Measurements from ENCODE around the gene NRSN1.
"Not testable (repeated sequence)": the region's sequence is repeated elsewhere in the genome, so short reads cannot be mapped to it uniquely, and the experiment has no call there.

The NRSN1 gene, protein sequence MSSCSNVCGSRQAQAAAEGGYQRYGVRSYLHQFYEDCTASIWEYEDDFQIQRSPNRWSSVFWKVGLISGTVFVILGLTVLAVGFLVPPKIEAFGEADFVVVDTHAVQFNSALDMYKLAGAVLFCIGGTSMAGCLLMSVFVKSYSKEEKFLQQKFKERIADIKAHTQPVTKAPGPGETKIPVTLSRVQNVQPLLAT

DNA sequence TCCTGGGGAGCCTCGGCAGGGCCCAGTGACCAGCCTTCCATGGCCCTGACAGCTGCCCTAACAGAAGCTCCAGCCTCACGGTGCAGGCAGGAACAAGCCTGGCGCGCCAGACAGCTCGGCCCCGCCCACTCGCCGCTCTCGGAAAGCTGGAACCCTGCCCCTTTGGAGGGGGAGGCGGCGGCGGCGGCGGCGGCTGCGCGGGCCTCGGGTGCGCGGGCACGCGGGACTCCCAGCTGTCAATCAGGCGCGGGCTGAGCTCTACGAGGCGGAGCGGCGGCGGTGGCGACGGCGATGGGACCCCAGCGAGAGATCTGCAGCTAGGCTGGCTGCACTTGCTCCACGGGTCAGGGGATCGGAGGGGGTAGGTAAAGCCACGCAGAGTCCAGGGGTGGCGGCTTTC lies at the start of gene NRSN1:
Gene NRSN1 (plus strand): TSS at position 236 of the 400 bp plus-strand sequence. CDS start 8,113 bp downstream, outside the sequence.
- peak; percentile 31 for DNase-seq

DNA sequence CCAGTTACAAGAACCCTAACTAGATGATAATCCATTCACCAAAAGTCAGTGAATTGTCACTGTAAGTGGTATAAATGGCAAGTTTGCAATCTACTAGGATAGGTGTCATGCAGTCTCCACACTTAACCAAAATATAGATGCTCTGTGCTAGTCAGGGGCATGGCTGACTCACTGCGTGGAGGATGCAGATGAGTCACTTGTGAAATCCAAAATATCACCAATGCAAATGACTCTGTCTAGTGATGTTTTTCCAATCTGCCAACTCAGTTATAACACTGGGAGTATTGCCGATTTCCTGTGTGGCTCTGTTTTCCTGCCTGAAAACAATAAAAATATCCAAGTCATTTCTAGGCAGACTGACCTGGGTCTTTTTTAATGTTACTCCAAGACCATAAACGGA lies 47.8 kb upstream of the NRSN1 start:
- DNase-seq = no peak

DNA sequence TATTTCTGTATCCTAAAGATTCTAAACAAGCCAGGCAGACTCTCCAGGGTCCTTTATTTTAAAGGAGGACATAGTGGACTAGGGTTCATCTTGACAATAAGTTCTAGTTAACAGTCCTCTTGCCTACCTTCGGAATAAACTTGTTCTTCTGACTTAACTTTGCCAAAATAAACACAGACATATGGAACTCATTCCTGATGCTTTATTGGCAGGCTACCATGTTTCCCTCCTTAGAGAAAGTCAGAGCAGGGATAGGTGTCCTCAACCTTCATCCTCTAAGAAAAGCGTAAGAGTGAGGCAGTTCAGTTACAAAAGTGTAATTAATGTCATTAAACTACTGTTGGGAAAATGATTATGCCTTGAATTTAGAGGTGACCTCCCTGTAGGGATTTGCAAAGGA lies 46.9 kb upstream of the NRSN1 start:
- no peak for DNase-seq

DNA sequence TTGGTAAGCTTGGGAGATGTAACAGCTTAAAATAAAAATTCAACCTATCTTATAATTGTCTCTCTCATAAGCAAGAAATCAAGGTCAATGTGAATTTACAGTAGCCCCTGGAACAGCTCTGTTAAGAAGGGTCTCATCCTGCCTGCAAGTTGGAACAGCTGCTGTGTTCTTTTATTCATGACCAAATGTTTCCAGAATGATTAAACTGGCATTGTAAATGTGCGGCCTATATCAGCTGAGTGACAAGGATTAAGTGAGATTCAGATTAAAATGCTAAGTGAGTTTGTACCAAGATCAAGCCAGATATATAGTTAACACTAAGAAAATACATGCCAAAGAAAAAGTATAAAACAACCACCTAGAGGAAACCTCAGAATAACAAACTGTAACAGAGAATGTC lies 45.3 kb upstream of the NRSN1 start:
- DNase-seq = no peak

DNA sequence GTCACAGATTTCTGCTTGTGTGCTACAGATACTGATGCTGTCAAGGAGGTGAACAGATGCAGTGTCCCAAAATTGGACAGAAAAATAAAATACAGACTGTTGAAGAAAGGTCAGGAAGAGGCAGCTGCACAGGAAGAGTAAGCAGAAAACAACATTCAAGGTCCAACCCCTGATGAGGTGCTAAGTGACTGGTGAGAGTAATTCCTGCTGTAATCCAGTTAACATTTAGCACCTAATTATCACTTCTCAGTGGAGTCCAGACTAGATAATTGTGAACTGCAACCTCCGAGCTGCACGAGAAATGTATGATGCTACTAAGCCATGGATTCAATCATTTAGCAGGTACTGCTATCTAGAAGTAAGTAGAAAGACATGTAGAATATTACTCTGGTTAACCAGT lies 36.3 kb upstream of the NRSN1 start:
- no peak for DNase-seq

- no peak for DNase-seq
These were observed 33.6 kb upstream of the NRSN1 start for GRCh38 chr6:24092407-24092806.

GRCh38 chr6:24093381-24093780 lies 32.6 kb upstream of the NRSN1 start:
- no peak for DNase-seq

DNA sequence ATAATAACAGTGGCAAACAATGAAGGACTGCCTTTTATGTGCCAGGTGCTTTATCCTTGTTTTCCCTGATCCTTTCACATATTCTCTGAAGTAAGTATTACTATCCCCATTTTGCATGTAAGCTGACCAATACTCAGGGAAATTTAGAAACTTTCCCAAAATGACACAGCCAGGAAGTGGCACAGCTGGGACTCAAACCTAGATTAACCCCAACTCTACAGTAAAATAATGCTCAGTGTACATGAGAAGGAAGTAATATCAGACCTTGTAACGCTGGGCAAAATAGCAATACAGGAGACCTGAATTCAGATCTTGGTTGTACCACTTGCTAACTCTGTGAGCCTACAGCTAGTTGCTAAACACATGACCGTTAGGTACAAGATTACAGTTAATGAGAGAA lies 26.8 kb upstream of the NRSN1 start:
- no peak for DNase-seq

DNA sequence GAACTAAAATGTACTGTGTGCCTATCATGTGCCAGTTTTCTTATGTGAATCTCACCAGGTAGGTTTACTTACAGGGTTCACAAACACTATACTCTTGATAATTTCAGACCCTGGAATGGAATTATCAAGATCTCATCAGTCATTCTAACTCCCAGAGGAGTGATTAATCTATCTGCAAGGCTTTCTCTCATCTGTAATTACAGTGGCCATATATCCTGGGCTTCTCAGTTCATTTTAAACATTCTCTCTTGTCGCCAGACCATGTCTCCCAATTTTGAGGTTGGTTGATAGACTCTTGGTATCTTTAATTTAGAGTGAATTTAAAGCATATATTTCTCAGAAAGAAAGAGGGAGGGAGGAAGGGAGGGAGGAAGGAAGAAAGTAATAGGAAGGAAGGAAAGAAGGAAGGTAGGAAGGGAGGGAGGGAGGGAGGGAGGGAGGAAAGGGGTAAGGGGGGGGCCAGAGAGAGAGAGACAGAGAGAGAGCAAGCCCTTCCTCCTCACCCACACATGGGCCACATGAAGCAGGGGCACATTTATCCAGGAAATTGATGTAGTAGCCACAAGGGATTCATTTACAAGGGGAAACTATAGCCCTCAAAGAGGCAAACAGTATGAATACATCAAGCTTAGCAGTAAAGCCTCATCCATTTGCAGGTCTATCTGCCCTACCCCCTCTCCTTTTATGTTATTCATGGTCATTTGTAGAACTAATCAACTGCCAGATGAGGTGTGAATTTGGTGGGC lies 25.8 kb upstream of the NRSN1 start:
- DNase-seq = no peak

DNA sequence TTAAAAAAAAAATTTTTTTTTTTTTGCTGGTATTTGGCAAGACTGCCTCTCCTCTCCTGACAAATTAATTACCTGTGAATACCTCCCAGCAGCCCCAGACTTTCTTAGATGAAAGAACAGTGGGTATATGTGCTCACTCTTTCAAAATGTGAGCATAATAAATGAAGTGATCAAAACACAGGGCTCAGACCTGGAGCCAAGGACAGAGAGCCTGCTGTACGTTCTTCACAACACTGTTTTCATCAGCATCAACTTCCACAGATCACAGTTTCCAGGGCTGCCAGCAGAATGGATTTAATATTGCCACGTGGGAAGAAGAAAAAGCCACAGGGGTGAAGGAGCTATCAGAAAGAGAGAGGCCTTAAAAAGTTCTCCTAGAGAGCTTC lies 25.3 kb upstream of the NRSN1 start:
- DNase-seq = no peak

DNA sequence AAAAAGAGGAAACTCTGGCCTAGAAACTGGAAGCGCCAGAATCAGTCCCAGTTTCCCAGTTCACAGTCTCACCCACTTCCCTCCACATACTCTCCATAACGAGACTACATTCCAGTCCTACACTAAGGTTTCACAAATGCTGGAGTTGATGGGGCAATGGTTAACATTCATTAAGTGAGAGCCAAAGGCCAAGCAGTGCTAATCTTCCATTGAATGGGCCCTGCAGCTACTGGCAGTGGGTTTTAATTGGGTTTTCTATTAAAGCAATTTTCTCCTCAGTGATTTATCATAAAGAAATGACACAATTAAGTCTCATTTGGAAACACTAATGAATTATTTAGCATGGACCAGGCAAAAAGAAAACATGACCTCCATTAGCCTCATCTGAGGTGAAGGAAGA lies 20.8 kb upstream of the NRSN1 start:
- DNase-seq = no peak

- DNase-seq = no peak
These were observed 19.7 kb upstream of the NRSN1 start for GRCh38 chr6:24106291-24106690.

GRCh38 chr6:24107294-24107693 lies 18.7 kb upstream of the NRSN1 start:
- DNase-seq = no peak

GRCh38 chr6:24108056-24108455 lies 18.0 kb upstream of the NRSN1 start:
- DNase-seq = no peak

DNA sequence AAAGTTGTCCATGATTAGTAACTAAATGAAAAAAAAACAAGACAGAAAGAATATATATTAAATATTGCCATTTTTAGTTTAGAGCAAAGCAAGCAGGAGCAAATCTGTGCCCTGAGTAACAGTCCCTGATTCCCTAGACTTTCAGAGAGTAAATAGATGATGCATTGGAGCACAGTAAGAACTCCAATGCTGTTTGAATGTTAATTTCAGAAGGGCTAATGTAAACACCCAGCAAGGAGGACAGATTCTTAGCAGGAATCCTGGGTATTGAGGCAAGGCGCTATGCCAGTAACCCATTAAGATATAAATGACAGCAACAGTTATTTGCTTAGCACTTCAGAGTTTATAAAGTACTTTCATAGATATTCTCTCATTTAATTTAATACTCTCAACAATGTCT lies 15.6 kb upstream of the NRSN1 start:
- DNase-seq = no peak

DNA sequence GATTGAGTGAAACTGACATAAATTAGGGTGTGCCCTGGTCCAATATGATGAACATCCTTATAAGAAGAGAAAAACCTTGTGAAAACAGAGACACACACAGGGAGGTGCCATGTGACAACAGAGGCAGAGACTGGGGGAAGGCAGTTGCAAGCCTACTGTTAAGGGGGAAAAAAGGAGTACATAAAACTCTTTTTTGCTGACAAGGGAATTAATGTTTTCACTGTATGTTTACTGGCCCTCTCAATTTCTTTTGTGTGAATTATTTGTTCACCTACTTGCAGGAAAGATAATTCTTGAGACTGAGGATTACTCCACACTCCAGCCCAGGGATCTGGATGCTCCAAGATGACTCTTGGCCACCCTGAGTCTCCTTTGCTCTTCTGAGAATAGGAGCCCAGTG lies 12.1 kb upstream of the NRSN1 start:
- DNase-seq = no peak

DNA sequence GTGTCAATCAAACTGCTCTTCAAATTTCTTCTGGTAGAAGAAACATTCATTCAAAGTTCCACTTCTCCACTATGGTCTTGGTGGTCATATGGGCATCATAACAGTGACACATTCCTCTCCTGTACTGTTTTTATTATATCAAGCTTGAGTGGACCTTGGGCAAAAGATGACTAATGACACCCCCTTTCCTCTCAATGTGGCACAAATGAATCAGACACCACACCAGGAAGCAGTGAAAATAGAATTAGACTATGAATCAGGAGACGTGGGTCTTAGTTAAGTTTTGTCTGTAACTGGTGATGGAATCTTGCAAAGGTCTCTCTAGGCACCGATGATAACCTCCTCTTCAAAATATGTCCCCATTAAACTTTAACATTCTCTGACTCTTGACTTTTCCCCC lies 9.0 kb upstream of the NRSN1 start:
- DNase-seq = no peak

- no peak for DNase-seq
These were observed 3.9 kb upstream of the NRSN1 start for GRCh38 chr6:24122139-24122538.

- DNase-seq = peak; percentile 26
These were observed 674 bp downstream of the NRSN1 start for GRCh38 chr6:24126586-24127192.

- DNase-seq = no peak
These were observed 1.3 kb downstream of the NRSN1 start for GRCh38 chr6:24127316-24127715.

DNA sequence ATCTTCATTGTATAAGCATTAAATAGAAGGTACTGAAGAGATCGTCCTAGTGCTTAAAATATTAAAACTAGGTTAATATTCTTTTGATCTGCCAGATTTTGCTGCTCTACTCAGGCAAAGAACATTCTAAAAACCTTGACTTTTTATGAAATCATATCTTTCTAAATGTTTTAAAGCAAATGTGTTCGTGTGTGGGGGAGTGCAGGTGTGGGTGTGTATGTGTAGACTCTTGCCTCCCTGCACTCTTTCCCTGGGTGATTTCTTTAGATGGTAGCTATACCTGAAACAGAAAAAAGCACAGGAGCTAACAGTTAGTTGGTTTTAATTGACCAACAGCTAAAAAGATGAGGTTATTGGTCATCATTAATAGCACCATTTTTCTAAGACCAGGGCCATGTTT lies 5.7 kb downstream of the NRSN1 start:
- DNase-seq = no peak

DNA sequence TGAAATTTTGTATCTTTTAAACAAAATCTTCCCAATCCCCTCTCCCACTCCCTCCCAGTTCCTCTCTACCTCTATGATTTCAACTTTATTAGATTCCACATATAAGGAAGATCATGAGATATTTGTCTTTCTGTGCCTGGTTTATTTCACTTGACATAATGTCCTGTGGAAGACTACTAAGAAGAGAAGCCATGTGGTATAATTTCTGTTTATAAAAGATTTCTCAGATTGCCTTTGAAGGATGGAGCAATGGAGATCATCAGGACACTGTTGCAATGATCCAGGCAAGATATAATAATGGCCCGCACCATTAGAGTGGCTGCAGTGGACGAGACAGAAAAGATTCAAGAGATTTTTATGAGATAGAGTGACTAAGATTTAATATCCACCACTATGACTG lies 13.1 kb downstream of the NRSN1 start:
- DNase-seq = no peak

DNA sequence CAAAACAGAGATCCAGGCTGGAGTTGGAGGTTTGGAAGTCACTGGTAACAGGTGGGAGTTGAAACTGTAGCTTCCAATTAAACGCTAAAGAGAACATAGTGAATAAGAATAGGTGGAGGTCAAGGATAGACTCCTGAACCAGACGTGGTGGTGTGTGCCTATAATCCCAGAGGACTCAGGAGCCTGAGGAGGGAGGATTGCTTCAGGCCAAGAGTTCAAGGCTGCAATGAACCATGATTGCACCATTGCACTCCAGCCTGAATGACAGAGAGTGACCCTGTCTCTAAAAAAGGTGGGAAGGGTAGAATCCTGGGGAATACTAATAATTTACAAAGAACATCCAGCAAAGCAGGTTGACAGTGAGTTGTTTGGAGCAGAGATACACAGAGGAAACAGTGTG lies 13.6 kb downstream of the NRSN1 start:
- DNase-seq = no peak

DNA sequence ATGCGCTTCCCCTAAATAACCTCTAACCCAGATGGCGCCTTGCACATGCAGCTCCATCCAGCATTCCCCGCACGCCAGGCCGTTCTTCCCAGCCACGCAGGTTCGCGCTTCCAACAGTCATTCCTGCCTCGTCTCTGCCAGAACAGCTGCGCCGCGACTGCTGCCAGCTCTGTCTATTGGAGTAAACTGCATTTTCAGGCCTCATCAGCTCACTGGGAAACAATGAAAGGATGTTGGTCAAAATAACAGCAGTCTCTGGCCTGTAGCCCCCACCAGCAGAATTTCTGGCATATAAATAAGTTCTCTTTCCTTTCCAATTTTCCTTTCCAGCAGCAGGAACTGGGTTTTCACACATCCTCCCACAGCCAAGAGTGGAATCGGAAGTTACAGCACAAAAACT lies 14.6 kb downstream of the NRSN1 start:
- no peak for DNase-seq

GRCh38 chr6:24142733-24143132 lies 16.7 kb downstream of the NRSN1 start:
- not testable (repeated sequence) for DNase-seq

Data from DMS79 (cell line).